ENCODE data around the gene PIBF1. TPM values are rescaled to one million over a fixed set of nuclear protein-coding genes. Genes with fewer than 3 reads are reported as not detected.
"Not testable (repeated sequence)": the region's sequence is repeated elsewhere in the genome, so short reads cannot be mapped to it uniquely, and the experiment has no call there.

The PIBF1 gene
- total RNA-seq, 4 donors from 2014 or later = 9.9 to 18.9 (median 11.7) TPM

GRCh38 chr13:72920097-72920496, 138.2 kb downstream of the PIBF1 start:
- H3K27ac ChIP-seq = no peak overlapping the region
- no peaks in the 10 kb centered on the region for H3K4me1 ChIP-seq
- peaks cover 24% of the 10 kb centered on the region for H3K36me3 ChIP-seq
- no peak for TF ChIP-seq EP300 (IDR thresholded peaks at IDR 0.05)
- TF ChIP-seq POLR2AphosphoS5 (IDR thresholded peaks at IDR 0.05) = no peak
- no peak for TF ChIP-seq CTCF (IDR thresholded peaks at IDR 0.05)
- TF ChIP-seq POLR2A (IDR thresholded peaks at IDR 0.05) = no peak
- H3K27me3 ChIP-seq = no peaks in the 10 kb centered on the region
- no peaks in the 10 kb centered on the region for H3K9me3 ChIP-seq
- no peak overlapping the region for H3K4me3 ChIP-seq
- no peak for DNase-seq (ENCODE audit: low spot score in 2 of 2)
- WGBS = 25% methylated on average over 2 of the region's 2 CpGs

- H3K4me1 ChIP-seq = no peaks in the 10 kb centered on the region
- H3K36me3 ChIP-seq = peaks cover 14% of the 10 kb centered on the region
- no peak overlapping the region for H3K27ac ChIP-seq
- no peak for DNase-seq (ENCODE audit: low spot score in 2 of 2)
- no peak overlapping the region for H3K4me3 ChIP-seq
- H3K27me3 ChIP-seq = no peaks in the 10 kb centered on the region
- no peak for TF ChIP-seq POLR2AphosphoS5 (IDR thresholded peaks at IDR 0.05)
- no peak for TF ChIP-seq POLR2A (IDR thresholded peaks at IDR 0.05)
- TF ChIP-seq CTCF (IDR thresholded peaks at IDR 0.05) = no peak
- no peak for TF ChIP-seq EP300 (IDR thresholded peaks at IDR 0.05)
- no peaks in the 10 kb centered on the region for H3K9me3 ChIP-seq
These were observed 149.4 kb downstream of the PIBF1 start for GRCh38 chr13:72931311-72931710.

- 95% methylated on average over 1 of the region's 1 CpG for WGBS
- no peak for DNase-seq (ENCODE audit: low spot score in 2 of 2)
- Histone ChIP-seq H3K9me3 (no peaks in the 10 kb centered on the region), H3K27me3 (no peaks in the 10 kb centered on the region), H3K36me3 (peaks cover 14% of the 10 kb centered on the region), H3K4me1 (no peaks in the 10 kb centered on the region), H3K27ac (no peak overlapping the region), H3K4me3 (no peak overlapping the region)
- no peak for TF ChIP-seq POLR2AphosphoS5 (IDR thresholded peaks at IDR 0.05)
- no peak for TF ChIP-seq EP300 (IDR thresholded peaks at IDR 0.05)
- no peak for TF ChIP-seq CTCF (IDR thresholded peaks at IDR 0.05)
- no peak for TF ChIP-seq POLR2A (IDR thresholded peaks at IDR 0.05)
These were observed 150.3 kb downstream of the PIBF1 start for GRCh38 chr13:72932250-72932649.

- 95% methylated on average over 2 of the region's 2 CpGs for WGBS
- H3K27ac ChIP-seq = not testable (repeated sequence)
These were observed 164.3 kb downstream of the PIBF1 start for GRCh38 chr13:72946267-72946666.

GRCh38 chr13:72952529-72953141, 170.7 kb downstream of the PIBF1 start:
- 83% methylated on average over 1 of the region's 1 CpG for WGBS
- no peak for DNase-seq (ENCODE audit: low spot score in 2 of 2)
- no peak overlapping the region for H3K4me3 ChIP-seq
- H3K4me1 ChIP-seq = no peaks in the 10 kb centered on the region
- H3K27me3 ChIP-seq = no peaks in the 10 kb centered on the region
- no peak overlapping the region for H3K27ac ChIP-seq
- H3K36me3 ChIP-seq = peaks cover 10% of the 10 kb centered on the region
- TF ChIP-seq POLR2A (IDR thresholded peaks at IDR 0.05) (no peak), POLR2AphosphoS5 (IDR thresholded peaks at IDR 0.05) (no peak), CTCF (IDR thresholded peaks at IDR 0.05) (no peak), EP300 (IDR thresholded peaks at IDR 0.05) (no peak)
- H3K9me3 ChIP-seq = no peaks in the 10 kb centered on the region

More at GRCh38 chr13:72946267-72946666, 164.3 kb downstream of the PIBF1 start:
- H3K4me3 ChIP-seq; H3K9me3 ChIP-seq; H3K27me3 ChIP-seq; DNase-seq (ENCODE audit: low spot score in 2 of 2); H3K4me1 ChIP-seq: not testable (repeated sequence)
- peaks cover 12% of the 10 kb centered on the region for H3K36me3 ChIP-seq

All from suprapubic skin (tissue), 4 donors.